ENCODE results near the gene CAVIN1. TPM values are rescaled to one million over a fixed set of nuclear protein-coding genes. Genes with fewer than 3 reads are reported as not detected.
A peak's percentile ranks its signal among the peaks of the same experiment; 100 is the strongest.

CAVIN1 gene, protein sequence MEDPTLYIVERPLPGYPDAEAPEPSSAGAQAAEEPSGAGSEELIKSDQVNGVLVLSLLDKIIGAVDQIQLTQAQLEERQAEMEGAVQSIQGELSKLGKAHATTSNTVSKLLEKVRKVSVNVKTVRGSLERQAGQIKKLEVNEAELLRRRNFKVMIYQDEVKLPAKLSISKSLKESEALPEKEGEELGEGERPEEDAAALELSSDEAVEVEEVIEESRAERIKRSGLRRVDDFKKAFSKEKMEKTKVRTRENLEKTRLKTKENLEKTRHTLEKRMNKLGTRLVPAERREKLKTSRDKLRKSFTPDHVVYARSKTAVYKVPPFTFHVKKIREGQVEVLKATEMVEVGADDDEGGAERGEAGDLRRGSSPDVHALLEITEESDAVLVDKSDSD
- 1 to 10 TPM; 2.5 to 2.9 TPM for total RNA-seq

DNA sequence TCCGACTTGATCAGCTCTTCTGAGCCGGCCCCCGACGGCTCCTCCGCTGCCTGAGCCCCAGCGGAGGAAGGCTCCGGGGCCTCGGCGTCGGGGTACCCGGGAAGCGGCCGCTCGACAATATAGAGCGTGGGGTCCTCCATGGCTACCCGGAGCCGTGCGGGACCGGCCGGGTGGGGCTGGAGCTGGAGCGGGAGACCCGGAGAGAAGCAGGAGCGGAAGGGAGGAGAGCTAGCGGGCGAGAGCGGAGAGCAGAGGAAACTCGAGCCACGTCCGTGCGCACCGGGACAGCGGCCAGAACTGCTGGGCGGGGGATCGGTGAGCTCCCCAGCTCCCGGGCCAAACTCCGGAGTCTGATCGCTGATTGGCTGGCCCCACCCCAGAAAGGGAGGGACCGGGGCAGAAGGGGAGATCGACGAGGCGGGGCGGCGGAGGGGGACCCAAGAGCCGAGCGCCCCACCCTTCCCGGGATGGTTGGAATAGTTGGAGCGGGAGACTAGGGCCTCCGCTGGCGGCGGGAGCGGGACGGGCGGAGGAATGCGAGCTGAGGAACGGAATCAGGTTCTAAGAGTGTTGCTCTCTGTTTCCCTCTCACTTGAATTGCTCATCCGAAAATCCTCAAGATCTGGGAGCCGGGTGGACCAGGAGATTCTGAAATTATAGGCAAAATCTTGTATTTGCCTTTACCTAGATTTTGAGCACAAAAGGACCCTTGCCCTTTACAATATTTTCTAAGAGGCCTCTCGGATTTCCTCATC lies at the start of gene CAVIN1:
TSS of gene CAVIN1 (minus strand) at position 299 of the 755 bp plus-strand sequence. CDS start at position 140, 159 bp downstream.
- Mint-ChIP-seq H3K9me3 (no peaks in the 10 kb centered on the region), H3K27ac (no peak within 1 kb of the TSS), H3K4me3 (peak within 1 kb of the TSS; percentile 68), H3K27me3 (peaks cover 24% of the 10 kb centered on the region), H3K4me1 (ENCODE audit: low read depth) (peaks cover 17% of the 10 kb centered on the region), H3K36me3 (no peaks in the 10 kb centered on the region)
- ChIA-PET POLR2A (interaction anchor here (0.6 to 1.7 kb wide), 6 partner anchors 10 to 113 kb away, joined by 3 to 4 read pairs (median 3); partner anchors contain the start of gene STAT3), CTCF (interaction anchor here (0.6 to 3.8 kb wide), 14 partner anchors 8 to 126 kb away, joined by 3 to 22 read pairs (median 4); no protein-coding TSS in a partner anchor)
- DNase-seq: peak; percentile 34
- intact Hi-C loops (cut with micrococcal nuclease): no loop called here

DNA sequence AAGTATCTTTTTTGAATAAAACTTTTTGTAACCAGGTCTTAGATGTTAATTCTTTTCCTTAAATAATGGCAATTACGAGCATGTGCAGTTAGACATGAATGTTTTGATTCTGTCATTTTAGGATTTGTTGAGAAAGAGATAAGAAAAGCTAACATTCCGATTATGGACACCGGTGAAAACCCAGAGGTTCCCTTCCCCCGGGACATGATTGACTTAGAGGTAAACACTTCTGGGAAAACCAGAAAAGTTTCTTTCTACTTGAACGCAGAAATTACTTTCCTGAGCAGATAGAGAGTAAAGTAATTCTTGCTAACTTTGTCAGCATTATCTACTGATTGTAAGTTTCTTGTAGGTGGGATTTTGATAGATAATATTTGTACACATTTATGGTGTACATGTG lies 44.8 kb upstream of the CAVIN1 start:
- no peaks in the 10 kb centered on the region for H3K4me1 Mint-ChIP-seq (ENCODE audit: low read depth)
- CTCF ChIA-PET: interaction anchor here (1.1 to 1.3 kb wide), 2 partner anchors 11 to 26 kb away, joined by 3 read pairs; no protein-coding TSS in a partner anchor
- no peak for DNase-seq
- intact Hi-C loops (cut with micrococcal nuclease): no loop called here
- H3K4me3 Mint-ChIP-seq: no peak overlapping the region
- H3K36me3 Mint-ChIP-seq: peaks cover 11% of the 10 kb centered on the region
- H3K9me3 Mint-ChIP-seq: no peaks in the 10 kb centered on the region
- H3K27me3 Mint-ChIP-seq: no peaks in the 10 kb centered on the region
- no peak overlapping the region for H3K27ac Mint-ChIP-seq
- POLR2A ChIA-PET: interaction anchor here (0.6 kb wide), 1 partner anchor 176 kb away, joined by 3 read pairs; no protein-coding TSS in a partner anchor

DNA sequence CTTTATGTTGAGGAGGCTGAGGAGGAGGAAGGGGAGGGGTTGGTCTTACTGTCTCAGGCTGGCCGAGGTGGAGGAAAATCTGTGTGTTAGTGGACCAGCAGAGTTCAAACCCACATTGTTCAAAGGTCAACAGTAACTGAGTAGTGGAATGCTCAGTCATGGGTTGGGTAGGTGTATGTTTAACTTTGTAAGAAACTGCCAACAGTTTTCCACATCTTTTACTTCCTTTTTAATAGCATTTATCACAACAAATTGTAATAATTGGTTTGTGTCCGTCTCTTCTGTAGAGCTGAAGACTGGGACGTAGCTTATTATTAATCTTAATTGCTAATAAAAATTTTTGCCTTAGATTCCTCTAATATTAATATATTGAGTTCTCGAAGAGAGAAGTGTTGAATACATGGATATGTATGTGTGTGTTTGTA lies 40.9 kb upstream of the CAVIN1 start:
- POLR2A ChIA-PET: no interaction called here
- no peak overlapping the region for H3K4me3 Mint-ChIP-seq
- CTCF ChIA-PET: interaction anchor here (0.6 to 0.9 kb wide), 4 partner anchors 25 to 639 kb away, joined by 3 to 5 read pairs (median 3); no protein-coding TSS in a partner anchor
- no peaks in the 10 kb centered on the region for H3K9me3 Mint-ChIP-seq
- intact Hi-C loops (cut with micrococcal nuclease): no loop called here
- H3K27me3 Mint-ChIP-seq: no peaks in the 10 kb centered on the region
- H3K36me3 Mint-ChIP-seq: peaks cover 17% of the 10 kb centered on the region
- H3K4me1 Mint-ChIP-seq (ENCODE audit: low read depth): peaks cover 19% of the 10 kb centered on the region
- DNase-seq: no peak
- H3K27ac Mint-ChIP-seq: no peak overlapping the region

DNA sequence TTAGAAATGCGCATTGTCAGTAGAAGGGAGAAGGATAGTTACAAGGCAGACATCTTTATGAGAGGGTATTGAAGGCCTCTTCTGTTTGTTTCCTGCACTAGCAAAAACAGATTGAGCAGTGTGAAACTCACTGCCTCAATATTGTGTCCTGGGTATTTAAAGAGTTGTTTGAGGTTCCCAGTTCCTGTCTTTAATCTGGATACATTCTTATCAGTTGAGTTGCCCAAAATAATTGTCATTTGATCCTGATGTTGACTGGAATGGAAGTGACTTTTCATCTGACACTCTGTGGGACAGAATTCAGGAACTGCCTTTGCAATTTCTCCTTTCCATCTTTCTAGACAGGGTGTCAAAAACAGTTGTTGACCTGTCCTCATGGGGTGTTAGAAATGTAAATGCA lies 37.3 kb upstream of the CAVIN1 start:
- CTCF ChIA-PET: interaction anchor here (0.7 to 2.0 kb wide), 7 partner anchors 9 to 147 kb away, joined by 3 to 11 read pairs (median 4); partner anchors contain the start of genes CAVIN1 and PSMC3IP
- Mint-ChIP-seq H3K9me3 (no peaks in the 10 kb centered on the region), H3K4me1 (ENCODE audit: low read depth) (peaks cover 41% of the 10 kb centered on the region), H3K36me3 (peaks cover 8% of the 10 kb centered on the region), H3K27ac (no peak overlapping the region), H3K27me3 (no peaks in the 10 kb centered on the region), H3K4me3 (peak overlapping the region; percentile 92)
- POLR2A ChIA-PET: interaction anchor here (0.7 to 1.5 kb wide), 4 partner anchors 14 to 443 kb away, joined by 3 to 4 read pairs (median 3); partner anchors contain the start of genes CAVIN1, DNAJC7 and STAT3
- intact Hi-C loops (cut with micrococcal nuclease): no loop called here
- no peak for DNase-seq

DNA sequence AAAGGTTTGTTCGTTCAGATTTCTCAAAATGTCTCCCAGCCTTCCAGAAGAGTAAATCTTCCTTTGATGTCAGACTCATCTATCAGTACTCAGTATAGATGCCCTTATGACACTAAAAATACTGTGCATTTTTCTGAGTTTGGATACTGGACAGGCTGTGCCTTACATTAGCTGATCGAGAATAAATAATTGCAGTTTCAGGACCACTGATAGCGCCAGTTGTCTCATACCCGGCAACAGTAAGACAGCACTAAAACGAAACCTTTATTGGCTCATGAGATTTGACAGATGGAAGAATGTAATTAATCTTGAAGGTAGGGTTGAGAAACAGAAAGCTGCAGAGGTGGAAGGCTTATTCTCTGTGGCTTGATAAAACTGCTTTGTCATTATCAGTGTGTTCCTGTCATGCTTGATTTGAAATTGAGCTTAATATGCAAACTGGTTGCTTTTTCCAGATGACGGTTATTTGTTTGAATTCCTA lies 36.8 kb upstream of the CAVIN1 start:
- Mint-ChIP-seq H3K9me3 (no peaks in the 10 kb centered on the region), H3K4me3 (peak overlapping the region; percentile 92), H3K27ac (no peak overlapping the region), H3K4me1 (ENCODE audit: low read depth) (peaks cover 41% of the 10 kb centered on the region), H3K27me3 (no peaks in the 10 kb centered on the region), H3K36me3 (peaks cover 8% of the 10 kb centered on the region)
- intact Hi-C loops (cut with micrococcal nuclease): loop anchor here (2.0 to 5.0 kb wide), 3 partner anchors 25 to 57 kb away; no protein-coding TSS in a partner anchor
- ChIA-PET POLR2A (interaction anchor here (0.7 to 1.5 kb wide), 4 partner anchors 14 to 443 kb away, joined by 3 to 4 read pairs (median 3); partner anchors contain the start of genes CAVIN1, DNAJC7 and STAT3), CTCF (interaction anchor here (0.7 to 2.0 kb wide), 7 partner anchors 9 to 147 kb away, joined by 3 to 11 read pairs (median 4); partner anchors contain the start of genes CAVIN1 and PSMC3IP)
- no peak for DNase-seq

DNA sequence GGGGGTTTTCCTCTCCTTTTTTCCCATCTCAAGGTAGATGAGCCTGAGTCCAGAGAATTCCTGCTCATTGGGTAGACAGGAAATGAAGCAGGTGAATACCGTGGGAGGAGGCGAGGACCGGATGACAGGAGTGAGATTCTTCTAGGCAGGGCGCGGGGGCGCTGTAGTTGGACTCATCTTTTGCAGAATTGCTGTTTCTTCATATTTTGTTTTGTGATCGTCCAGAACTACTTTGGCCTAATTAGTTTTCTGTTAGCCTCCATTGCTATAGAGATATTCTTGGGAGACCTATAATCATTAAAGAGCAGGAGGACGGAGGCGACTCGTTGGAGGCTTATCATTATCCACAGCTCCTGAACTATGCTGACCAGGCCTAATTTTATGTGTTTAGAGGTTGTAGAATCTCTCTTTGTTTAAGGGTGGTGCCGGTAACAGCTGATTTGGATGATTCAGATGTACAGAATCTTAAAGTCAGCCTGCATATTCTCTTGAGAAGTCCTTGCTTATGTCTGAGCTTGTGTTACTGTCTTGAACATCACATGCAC lies 36.3 kb upstream of the CAVIN1 start:
- ChIA-PET POLR2A (interaction anchor here (0.7 to 1.5 kb wide), 3 partner anchors 37 to 442 kb away, joined by 3 to 4 read pairs (median 3); partner anchors contain the start of genes CAVIN1, DNAJC7 and STAT3), CTCF (interaction anchor here (0.9 to 1.6 kb wide), 5 partner anchors 8 to 146 kb away, joined by 3 to 6 read pairs (median 4); partner anchors contain the start of gene CAVIN1)
- Mint-ChIP-seq H3K27ac (no peak overlapping the region), H3K4me3 (peak overlapping the region; percentile 92), H3K9me3 (no peaks in the 10 kb centered on the region), H3K27me3 (no peaks in the 10 kb centered on the region), H3K4me1 (ENCODE audit: low read depth) (peaks cover 41% of the 10 kb centered on the region), H3K36me3 (peaks cover 8% of the 10 kb centered on the region)
- intact Hi-C loops (cut with micrococcal nuclease): loop anchor here (2.0 to 5.0 kb wide), 3 partner anchors 25 to 58 kb away; no protein-coding TSS in a partner anchor
- peak; percentile 59 for DNase-seq

DNA sequence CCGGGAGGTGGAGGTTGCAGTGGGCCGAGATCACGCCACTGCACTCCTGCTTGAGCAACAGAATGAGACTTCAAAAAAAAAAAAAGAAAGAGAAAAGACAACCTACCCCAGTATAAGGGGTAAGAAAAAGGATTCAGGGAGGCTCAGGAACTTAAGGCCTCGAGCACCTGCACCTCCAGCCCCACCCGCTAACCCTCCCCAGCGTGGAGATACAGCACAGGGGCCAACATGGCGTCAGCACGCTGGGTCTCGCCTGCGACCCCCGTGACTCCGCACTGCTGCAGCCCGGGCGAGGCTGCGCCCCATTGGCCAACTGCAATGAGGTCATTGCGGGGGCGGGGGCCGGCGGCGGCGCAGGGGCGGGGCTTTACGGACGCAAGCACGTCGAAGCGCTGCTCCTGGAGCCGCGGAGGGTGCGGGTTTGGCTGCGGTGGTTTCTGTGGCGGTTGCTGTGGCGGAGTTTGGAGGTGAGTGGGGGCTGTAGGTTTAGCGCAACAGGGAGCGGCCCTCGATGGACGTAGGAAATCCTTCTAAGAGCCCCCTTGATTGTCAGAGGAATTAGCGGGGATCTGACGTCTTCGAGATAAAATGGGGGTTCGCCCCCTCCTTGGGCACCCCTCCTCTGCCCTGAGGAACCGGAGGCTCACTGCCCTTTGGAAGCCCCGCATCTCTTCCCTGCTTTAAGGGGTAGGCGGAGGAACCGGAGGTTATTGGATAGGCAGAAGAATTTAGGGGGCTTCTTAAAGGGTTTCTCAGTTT lies 35.6 kb upstream of the CAVIN1 start, which contains the start of gene ATP6V0A1:
TSS of gene ATP6V0A1 (plus strand) at position 382 of the 759 bp plus-strand sequence. CDS start 2,017 bp downstream, outside the sequence.
- intact Hi-C loops (cut with micrococcal nuclease): loop anchor here (2.0 to 5.0 kb wide), 3 partner anchors 26 to 59 kb away; no protein-coding TSS in a partner anchor
- ChIA-PET CTCF (interaction anchor here (1.6 kb wide), 1 partner anchor 146 kb away, joined by 4 read pairs; no protein-coding TSS in a partner anchor), POLR2A (interaction anchor here (1.5 kb wide), 1 partner anchor 70 kb away, joined by 4 read pairs; the partner anchor contains the start of gene STAT3)
- peaks cover 41% of the 10 kb centered on the region for H3K4me1 Mint-ChIP-seq (ENCODE audit: low read depth)
- peaks cover under 1% of the 10 kb centered on the region for H3K27me3 Mint-ChIP-seq
- peak within 1 kb of the TSS; percentile 84 for H3K27ac Mint-ChIP-seq
- peak; percentile 95 for DNase-seq
- peaks cover 8% of the 10 kb centered on the region for H3K36me3 Mint-ChIP-seq
- H3K9me3 Mint-ChIP-seq: no peaks in the 10 kb centered on the region
- peak within 1 kb of the TSS; percentile 92 for H3K4me3 Mint-ChIP-seq

DNA sequence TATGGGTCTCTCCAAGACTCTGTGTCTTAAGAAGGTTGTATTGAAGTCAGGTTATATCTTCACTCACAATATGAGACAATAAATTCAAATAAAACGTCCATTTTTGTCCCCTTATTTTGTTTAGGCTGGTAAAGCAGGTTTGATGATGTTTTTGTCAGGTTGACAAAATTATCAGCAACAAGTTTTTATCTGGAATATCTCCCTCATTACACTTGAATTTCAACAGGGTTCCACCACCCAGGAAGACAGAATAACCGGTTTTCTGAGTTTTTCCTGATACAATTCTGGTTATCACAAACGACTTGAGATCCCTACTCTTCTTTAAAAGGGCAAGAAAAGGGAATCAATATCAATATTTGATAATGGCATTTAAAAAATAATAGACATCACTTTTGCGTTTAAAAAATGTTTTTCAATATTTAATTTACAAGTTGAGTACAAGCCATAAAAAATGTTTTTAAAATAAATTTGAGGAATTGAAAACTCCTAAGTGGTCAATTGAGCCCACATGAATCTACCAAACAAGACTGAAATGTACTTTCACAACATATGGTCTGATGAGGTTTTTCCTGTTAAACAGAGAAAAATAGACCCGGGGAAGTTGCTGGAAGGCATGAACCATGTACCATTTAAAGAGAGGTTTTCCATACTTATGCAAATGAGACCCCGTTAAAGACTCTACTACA lies 34.2 kb upstream of the CAVIN1 start:
- Mint-ChIP-seq H3K9me3 (no peaks in the 10 kb centered on the region), H3K27me3 (peaks cover 4% of the 10 kb centered on the region), H3K36me3 (peaks cover 5% of the 10 kb centered on the region), H3K4me3 (peak overlapping the region; percentile 42), H3K27ac (no peak overlapping the region), H3K4me1 (ENCODE audit: low read depth) (peaks cover 41% of the 10 kb centered on the region)
- CTCF ChIA-PET: interaction anchor here (0.8 to 2.3 kb wide), 5 partner anchors 11 to 135 kb away, joined by 3 to 10 read pairs (median 3); no protein-coding TSS in a partner anchor
- intact Hi-C loops (cut with micrococcal nuclease): loop anchor here (5.0 kb wide), 2 partner anchors 40 to 60 kb away; no protein-coding TSS in a partner anchor
- POLR2A ChIA-PET: no interaction called here
- DNase-seq: no peak

DNA sequence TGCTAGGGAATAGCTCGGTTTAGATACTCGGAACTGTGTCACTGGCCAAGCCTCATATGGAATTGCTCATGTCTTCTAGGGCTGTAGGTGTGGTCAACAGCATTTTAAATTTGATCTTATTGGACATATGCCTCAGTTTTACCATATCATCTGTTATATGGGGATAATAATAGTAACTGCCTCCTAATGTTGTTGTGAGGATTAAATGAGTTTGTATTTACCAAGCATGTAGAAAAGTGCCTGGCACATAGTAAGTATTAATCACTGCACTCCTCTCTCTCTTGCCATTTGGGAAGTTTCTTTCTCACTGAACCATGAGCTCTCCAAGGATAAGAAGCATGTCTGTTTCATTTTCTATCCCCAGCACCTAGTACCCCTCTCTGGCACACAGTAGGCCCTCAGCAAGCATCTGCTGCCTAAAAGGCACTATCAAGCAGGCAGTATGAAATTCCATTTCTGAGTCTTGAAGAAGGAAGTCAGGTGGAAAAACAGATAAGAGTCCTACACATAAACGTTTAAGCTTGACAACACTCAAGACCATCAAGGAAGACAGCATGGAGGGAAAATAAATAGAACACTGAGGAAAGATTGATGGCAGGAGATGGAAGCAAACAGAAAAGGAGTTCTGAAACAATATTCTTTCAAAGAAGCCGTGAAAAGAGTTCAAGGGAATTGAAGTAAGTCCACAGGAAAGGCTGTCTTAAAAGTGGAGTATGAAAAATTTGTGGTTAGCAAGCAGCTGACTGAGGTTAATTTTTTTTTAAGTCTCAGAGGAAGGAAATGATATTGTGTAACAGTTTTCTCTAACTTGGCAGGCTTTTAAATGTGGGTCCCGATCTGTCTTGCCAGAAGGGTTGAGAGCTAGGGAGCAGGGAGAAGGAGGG lies 33.4 kb upstream of the CAVIN1 start:
- DNase-seq: no peak
- intact Hi-C loops (cut with micrococcal nuclease): loop anchor here (5.0 kb wide), 2 partner anchors 39 to 61 kb away; no protein-coding TSS in a partner anchor
- H3K4me1 Mint-ChIP-seq (ENCODE audit: low read depth): peaks cover 41% of the 10 kb centered on the region
- peaks cover 4% of the 10 kb centered on the region for H3K27me3 Mint-ChIP-seq
- no peak overlapping the region for H3K27ac Mint-ChIP-seq
- H3K4me3 Mint-ChIP-seq: peak overlapping the region; percentile 20
- no peaks in the 10 kb centered on the region for H3K9me3 Mint-ChIP-seq
- CTCF ChIA-PET: interaction anchor here (0.7 to 2.3 kb wide), 9 partner anchors 12 to 154 kb away, joined by 3 to 10 read pairs (median 4); no protein-coding TSS in a partner anchor
- POLR2A ChIA-PET: no interaction called here
- peaks cover 2% of the 10 kb centered on the region for H3K36me3 Mint-ChIP-seq

Measured in activated CD4-positive, alpha-beta memory T cell treated with anti-CD3 and anti-CD28 coated beads for 36 hours (primary cell).